GM11168 (cell line): ENCODE results near the gene ZNF385C.

Experiments
- in situ Hi-C: fragments of 300-500 bp; cut with MboI; formaldehyde crosslinking; loops from one replicate; pipeline ENCODE4 v1.12.0; 2022; ENCODE audit warnings: low sequenced_read_pairs; ENCODE audit not compliant: unreplicated experiment

ZNF385C gene

DNA sequence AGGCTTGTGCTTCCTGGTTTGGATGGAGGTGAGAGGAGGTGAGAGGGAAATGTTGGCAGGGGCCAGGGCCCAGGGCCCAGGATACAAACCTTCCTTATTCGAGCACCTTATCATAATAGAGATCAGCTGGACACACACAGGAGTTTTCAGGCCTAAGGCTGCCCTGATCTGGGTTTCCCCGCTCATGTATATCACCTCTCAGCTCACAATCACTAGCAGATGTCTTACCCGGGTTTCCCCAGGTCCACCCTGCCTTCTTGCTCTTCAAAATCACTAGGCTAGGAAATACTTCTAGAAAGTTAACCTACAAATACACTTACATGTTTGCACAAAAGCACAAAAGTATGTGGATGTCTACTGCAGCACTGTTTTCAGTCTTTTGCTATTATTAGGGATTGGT lies 28.6 kb upstream of the ZNF385C start:
- in situ Hi-C loops: no loop called here

DNA sequence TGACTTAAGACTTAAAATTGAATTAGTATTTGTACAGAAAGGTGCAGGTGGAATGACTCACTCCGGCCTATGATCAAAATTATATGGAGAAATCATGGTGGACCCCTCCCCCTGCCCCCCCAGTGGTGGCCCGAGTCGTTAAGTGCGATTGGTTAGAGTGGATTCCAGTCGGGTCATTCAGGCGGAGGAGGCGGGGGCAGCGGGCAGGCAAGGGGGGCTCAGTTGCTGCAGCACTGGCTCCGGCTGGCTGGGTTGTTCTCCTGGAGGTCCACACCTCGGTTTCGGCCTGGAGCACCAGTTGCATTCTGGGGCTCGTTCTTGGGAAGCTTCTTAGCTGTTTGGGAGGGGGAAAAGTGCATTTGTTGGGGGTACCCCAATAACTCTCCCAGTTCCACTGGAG lies 27.3 kb upstream of the ZNF385C start:
- in situ Hi-C loops: no loop called here

DNA sequence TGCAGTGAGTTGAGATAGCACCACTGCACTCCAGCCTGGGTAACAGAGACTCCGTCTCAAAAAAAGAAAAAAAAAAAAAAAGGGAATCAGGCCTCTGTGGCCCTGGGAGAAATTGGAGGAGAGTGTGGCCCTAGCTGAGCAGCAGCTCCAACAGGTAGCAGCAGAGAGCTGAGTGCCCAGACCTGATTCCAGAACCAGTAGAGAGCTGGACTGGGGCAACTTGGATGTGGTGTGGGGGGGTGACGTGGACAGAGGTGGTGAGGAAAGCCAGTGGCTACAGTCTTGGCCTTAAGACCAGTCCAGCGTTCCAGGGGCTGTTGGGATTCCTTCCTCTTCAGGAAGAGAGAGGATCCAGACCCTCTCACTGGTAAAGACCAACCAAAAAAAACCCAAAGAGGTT lies 26.0 kb upstream of the ZNF385C start:
- in situ Hi-C loops: no loop called here

DNA sequence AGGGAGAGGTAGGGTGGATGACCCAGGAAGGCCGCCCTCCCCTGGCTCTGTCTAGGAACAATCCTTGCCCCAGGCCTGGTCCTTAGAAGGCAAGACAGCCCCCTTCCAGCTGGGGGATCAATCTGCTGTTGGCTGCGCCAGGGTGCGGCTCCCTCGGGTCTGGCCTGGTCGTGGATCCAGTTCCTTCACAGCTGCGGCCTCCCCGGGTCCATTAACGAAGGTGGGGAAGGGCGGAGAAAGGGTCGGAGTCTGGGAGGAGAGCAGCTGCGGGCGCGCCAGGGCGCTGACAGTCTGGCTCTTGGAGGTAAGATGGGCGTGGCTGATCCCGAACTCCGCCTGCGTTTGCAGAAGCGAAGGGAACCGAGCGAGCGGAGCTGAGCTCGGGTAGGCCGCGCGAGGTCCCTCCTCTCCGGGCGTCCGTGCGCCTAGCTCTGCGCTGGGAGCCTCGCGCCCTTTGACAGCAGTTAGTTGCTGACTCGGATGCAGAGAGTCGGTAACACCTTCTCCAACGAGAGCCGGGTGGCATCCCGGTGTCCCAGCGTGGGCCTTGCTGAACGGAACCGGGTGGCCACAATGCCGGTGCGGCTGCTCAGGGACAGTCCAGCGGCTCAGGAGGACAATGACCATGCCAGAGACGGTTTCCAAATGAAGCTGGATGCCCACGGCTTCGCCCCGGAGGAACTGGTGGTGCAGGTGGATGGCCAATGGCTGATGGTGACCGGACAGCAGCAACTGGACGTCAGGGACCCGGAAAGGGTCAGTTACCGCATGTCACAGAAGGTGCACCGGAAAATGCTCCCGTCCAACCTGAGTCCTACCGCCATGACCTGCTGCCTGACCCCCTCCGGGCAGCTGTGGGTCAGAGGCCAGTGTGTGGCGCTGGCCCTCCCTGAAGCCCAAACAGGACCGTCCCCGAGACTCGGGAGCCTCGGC lies 24.4 kb upstream of the ZNF385C start, which contains the start of gene HSPB9:
Gene HSPB9 (plus strand): TSS at position 434 of the 933 bp plus-strand sequence. CDS start 47 bp downstream, at position 481.
- in situ Hi-C loops: no loop called here

DNA sequence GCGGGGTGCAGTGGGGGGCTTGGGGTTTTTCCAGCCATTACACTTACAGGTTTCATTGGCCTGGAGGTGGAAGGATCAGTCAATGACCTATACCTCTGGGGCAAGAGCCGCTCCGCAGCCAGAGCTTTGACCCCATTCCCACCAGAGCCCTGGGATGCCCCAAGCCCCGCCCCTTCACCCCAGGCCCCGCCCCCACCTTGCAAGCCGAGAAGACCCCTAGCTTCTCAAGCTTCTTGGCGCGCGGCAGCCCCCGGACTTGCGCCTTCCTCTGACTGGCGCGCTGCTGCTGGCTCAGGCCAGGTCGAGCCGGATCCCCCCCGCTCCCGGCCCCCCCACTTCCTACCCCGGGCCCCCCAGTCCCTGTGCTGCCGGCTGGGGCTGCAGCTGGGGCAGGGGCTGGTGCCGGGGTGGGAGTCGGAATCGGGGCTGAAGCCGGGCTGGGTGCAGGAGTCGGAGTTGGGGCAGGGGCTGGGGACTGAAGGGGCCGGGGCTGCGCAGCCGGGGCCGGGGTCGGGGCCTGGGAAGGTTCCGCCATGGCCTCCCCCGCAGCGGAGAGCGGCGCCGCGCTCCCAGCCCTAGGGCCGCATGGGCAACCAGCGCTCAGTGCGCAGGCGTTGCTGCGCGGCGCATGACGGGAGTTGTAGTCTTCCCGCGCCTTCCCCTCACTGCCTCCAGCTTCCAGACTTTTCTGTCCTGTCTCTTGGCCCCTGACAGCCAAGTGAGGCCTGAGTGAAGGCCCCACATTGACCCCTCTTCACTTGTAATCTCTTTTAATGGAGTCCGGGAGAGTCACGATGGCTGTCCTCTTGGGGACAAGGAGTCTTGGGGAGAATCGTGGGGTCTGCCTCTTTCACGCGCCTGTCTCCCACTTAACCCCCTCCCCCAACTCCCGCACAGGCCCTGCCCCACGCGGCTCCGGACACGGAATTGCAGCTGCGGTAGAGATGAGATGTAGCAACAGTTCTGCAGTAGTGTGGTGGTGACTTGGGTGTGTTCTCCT lies 22.8 kb upstream of the ZNF385C start, which contains the start of gene KAT2A:
Gene KAT2A (minus strand): TSS at position 598 of the 1,000 bp plus-strand sequence. CDS start 63 bp downstream, at position 535.
- in situ Hi-C loops: no loop called here

DNA sequence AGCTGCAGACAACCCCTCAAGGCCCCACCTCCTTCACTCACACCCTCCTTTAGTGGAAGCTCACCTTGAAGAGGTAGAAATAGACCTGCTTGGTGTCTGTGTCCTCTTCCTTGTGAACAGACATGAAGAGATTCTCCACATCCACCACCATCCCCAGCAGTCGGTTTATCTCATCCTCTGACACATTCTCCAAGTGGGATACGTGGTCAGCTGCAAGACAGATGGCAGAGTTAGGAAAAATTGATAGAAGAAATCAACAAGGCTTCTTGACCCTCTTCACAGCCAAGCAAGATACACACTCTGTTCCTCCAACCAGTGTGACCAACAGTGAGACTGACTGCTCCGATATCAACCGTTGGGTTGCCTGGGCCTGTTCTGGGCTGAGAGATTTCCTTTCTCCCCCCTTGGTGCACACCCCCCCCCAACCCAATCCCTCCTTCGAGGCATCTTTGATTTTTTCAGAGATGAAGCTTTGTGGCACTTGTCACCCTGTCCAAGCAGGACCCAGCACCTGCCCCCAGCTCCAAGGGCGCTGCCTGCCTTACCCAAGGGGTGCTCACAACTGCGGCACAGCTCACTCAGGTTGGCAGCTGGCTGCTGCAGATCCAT lies 22.0 kb upstream of the ZNF385C start:
- in situ Hi-C loops: no loop called here

DNA sequence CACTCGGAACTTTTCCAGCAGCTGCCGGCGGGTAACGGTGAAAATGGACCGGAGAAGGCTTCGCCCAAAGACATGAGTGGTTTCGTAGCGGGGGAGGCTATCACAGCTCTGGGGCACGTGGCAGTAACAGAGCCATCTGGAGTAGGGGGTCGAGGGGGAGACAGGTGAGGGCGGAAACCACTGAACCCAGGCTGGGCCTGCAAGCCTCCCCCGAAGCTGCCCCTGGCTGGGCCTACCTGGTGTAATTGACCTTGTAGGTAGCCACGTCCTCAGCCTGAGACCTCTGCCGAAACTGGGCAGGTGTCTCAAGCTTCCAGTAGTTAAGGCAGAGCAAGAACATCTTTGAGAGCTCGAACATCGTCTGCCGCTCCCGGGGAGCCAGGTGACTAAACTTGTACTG lies 21.0 kb upstream of the ZNF385C start:
- in situ Hi-C loops: loop anchor here (10.0 kb wide), 1 partner anchor 54 kb away; no protein-coding TSS in a partner anchor

DNA sequence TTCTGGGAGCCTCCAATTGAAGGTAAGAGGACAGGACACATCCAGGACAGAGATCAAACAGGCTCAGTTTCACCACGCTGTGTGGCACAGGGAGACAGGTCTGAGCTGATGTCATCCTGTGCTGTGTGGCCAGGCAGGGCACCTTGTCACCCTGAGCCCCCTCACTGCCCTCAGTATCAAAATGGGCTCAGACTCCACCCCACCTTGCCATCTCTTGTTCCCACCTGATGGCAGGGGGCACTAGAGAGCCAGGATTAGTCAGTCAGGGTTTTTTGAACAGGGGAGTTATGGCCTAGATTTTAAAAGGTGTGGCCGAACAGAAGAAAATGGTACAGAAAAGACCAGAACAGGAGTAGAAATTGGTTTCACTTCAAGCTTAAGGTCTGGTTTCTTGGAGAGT lies 20.3 kb upstream of the ZNF385C start:
- in situ Hi-C loops: loop anchor here (10.0 kb wide), 1 partner anchor 54 kb away; no protein-coding TSS in a partner anchor

DNA sequence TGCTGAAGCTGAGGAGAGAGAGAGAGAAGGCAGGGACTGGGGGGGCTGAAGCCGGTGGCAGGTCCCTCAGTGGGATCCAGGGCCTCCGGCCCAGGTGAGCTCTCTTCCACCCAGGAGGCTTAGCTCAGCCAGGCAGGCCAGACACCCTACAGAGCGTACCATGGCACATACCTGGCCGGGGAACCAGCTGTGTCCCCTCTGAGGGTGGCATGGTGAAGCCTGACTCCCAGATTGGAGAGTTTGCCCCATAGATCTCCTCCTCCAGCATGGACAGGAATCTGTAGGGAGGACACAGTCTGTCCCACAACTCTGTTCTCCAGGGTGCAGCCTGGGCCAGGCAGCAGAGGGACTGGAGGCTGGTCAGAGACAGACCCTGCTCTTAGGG lies 19.8 kb upstream of the ZNF385C start:
- in situ Hi-C loops: loop anchor here (10.0 kb wide), 1 partner anchor 53 kb away; no protein-coding TSS in a partner anchor

DNA sequence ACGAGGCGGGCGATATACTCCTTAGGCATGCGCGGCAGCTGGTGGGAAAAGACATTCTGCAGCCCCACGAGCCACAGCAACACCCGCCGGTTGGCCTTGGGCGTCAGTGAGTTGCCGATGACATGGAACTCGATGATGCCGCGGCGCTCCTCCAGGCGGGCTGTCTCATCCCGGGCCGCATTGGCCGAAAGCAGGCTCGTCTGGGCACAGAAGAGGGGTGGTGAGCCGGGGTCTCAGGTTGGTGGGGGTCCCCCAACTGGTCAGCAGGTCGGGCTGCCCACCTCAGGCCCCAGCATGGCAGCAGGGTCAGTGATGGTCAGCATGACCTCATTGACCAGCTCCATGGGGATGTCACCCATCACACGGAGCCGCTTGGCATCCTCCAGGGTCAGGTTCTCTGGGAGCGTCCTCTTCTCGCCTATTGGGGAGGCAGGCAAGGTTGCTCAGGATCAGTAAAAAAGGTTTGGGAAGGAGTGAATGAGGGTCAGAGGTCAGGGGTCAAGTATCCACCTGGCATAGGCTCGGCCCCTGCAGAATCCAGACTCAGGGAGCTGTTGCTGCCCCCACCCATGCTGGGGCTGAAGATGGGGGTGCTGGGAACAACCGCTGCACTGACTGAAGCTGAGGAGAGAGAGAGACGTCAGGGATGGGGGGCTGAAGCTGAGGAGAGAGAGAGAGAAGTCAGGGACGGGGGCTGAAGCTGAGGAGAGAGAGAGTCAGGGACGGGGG lies 19.3 kb upstream of the ZNF385C start:
- in situ Hi-C loops: loop anchor here (10.0 kb wide), 1 partner anchor 53 kb away; no protein-coding TSS in a partner anchor

DNA sequence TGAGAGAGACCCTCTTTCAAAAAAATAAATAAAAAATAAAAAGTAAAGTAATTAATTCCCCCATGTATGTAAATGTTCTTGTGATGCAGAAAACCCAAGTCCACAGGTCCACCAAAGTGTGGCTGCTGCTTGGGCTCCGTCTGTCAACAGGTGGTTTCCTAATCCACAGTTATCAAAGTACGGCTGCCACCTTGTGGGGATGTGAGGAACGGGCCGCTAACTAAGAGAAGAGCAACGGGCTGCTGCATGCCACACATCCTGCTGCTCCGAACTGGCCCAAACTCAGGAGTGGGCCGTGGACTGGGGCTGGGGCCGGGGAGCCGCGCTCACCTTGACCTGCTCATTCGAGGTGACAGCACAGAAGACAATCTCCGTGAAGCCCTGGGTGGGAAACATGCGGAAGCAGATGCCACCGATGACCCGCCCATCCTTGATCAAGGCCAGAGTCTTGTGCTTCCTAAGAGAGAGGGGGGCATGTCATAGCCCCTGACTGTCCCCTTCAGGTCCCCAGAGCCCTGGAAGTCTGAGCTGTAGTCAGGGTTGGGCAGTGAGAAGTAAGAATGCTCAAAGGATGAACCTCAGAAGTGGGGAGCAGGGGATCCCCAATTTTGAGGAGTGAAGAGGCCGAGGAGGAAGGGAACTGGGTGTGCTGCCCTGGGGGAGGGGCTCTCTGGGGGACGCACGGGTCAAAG lies 18.6 kb upstream of the ZNF385C start:
- in situ Hi-C loops: loop anchor here (10.0 kb wide), 1 partner anchor 52 kb away; no protein-coding TSS in a partner anchor

DNA sequence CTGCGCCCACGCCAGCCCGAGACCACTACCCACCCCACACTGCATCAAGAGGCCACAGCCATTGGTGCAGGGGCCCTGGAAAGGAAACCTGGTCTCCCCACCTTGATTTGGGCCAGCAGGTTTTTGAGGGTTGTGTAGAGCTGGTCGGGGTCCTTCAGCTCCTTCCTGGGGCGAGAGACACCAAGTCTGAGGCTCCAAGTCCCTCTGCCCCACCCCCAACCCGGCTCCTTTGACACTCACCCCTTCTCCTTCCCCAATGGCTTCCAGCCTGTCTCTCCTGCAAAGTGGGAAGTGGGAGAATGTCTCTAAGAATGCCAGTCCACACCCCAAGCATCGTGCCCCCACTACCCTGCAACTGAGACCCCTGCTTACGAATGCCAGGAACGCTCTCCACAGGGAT lies 15.8 kb upstream of the ZNF385C start:
- in situ Hi-C loops: loop anchor here (5.0 to 10.0 kb wide), 3 partner anchors 49 to 157 kb away; no protein-coding TSS in a partner anchor

DNA sequence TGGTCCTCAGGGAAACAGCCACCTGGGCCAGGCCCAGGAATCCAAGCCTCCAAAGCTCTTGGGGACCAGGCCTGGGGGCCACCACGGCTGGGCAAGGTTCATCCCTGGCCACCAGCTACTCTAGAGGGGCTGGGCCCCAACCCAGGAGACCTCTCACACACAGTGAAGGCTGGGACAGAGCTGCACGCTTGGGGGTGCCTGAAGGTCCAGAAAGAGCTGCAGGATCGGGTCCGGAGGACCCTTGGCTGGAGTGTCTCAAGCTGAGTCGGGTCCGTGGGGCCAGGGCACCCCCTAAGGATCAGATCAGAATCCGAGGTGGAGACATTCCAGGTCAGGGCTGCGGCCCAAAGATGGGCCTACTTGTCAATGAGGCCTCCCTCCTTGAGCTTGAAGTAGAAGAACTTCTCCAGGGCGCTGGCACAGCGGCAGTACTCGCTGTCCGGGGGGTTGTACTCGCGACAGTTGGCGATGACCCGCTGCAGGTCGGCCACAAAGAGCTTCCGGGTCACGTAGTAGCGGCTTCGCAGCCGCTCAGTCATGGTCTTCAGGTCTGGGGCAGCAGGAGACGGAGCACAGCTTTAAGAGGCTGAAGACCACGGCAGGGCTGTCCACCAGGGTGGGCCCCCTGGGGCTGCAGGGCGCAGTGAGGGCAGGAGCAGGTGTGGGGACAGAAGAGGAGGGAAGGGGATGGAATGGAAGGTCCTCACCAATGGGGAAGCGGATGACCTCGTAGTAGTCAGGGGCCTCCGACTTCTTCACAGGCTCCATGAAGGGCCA lies 15.2 kb upstream of the ZNF385C start:
- in situ Hi-C loops: loop anchor here (5.0 to 10.0 kb wide), 3 partner anchors 49 to 156 kb away; no protein-coding TSS in a partner anchor

DNA sequence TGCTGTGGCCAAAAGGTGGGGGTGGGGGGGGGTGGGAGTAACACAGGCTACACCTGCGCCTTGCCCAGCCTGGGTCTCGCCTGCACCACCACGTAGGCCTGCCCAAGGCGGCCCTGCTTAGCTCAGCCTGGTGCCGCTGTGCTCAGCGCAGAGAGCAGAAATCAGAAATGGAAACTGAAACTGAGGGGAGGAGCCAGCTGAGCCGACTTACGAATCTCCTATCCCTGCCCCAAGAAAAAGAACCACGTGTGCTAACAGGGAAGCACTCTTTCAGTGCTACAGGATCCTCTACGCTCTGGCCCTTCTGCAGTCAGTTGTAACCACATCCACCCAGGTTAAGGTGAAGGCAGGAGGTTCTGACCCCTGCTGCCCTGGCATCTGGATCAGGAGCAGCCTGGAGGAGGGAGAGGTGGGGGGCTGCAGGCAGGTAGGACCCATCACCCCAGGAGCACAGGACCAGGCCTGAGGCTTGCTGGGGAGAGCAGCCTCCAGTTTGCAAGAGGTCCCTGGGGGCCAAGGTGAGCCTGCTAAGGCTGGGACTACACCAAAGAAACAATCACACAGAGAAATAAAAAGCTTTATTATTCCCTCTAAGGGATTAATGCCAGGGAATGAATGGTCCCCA lies 14.4 kb upstream of the ZNF385C start, which contains the start of gene DHX58:
Gene DHX58 (minus strand): TSS at position 163 of the 625 bp plus-strand sequence. CDS start 822 bp downstream, outside the sequence.
- in situ Hi-C loops: loop anchor here (5.0 to 10.0 kb wide), 3 partner anchors 48 to 155 kb away; no protein-coding TSS in a partner anchor

DNA sequence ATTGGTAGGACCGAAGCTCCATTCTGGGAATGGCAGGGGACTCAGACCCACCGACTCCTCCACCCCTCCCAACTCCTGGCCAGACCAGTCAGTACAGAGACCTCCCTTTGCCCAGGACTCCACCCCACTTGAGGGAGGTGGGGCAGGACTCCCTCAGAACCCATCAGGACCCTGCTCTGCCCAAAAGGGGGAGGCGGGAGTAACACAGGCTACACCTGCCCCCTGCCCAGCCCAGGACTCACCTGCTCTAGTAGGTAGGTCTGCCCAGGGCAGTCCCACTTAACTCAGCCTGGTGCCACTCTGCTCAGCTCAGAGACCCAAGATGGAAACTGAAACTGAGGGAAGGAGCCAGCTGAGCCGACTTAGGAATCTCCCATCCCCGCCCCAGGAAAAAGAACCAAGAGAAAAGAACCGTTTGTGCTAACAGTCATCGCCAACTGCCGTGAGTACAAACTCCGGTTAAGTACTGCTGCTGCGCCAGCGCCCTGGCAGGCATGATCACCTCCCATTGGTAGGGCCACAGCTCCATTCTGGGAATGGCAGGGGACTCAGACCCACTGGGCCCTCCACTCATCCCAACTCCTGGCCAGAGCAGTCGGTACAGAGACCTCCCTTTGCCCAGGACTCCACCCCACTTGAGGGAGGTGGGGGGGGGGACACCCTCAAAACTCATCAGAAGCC lies 13.7 kb upstream of the ZNF385C start:
- in situ Hi-C loops: loop anchor here (5.0 to 10.0 kb wide), 3 partner anchors 47 to 155 kb away; no protein-coding TSS in a partner anchor

DNA sequence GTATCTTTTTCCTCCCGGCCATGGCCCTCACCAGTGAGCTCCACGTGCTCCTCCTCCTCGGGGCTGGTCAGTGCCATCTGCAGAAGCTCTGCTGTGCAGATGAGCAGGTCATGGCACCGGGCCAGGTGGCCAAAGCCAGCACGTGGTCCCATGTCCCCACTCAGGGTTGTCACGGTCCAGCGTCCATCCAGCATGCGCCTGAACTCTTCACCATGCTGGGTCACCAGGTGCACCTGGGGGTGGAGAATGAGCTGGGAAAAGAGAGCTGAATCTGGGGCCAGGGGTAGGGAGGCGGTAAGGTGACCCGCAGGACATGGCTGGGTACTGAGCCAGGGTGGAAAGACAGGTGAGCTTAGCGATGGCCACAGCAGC lies 13.0 kb upstream of the ZNF385C start:
- in situ Hi-C loops: loop anchor here (5.0 to 10.0 kb wide), 3 partner anchors 46 to 154 kb away; no protein-coding TSS in a partner anchor
